ENCODE data around the gene DCDC2C. TPM values are rescaled to one million over a fixed set of nuclear protein-coding genes. Genes with fewer than 3 reads are reported as not detected.

DCDC2C gene
- polyA plus RNA-seq, 3 donors, result not detected

DNA sequence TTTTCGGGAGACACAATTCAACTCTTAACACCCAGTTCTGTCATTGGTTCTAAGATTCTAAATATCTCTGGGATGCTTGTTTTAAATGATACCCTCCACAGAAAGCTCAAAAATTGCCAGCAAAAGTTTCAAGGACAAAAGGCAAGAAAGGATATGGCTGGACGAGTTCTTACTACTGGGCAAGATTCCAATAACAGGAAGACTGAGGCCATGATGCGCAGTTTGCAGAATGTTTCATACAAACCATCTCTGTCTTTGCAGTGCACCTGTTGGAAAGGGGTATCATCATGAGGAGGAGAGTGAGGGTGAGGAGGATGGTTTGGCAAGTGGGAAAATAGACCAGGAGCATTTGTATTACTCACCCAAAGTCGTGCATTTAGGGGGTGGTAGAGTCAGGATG is 172.8 kb downstream of the DCDC2C start:
- Histone ChIP-seq H4K20me1 (ENCODE audit: insufficient read depth, low read length) (no peaks in the 10 kb centered on the region), H3K9me3 (replicated peaks in 1 of 2; ENCODE audit: control insufficient read depth in 1 of 2, insufficient read depth in 1 of 2, low read length in 2 of 2) (no peaks in the 10 kb centered on the region), H3K27ac (ENCODE audit: low read depth in 1 of 2, low read length in 2 of 2) (no peak overlapping the region), H3K36me3 (replicated peaks in 1 of 2; ENCODE audit: control insufficient read depth in 1 of 2, insufficient read depth in 2 of 2, low read length in 2 of 2) (no peaks in the 10 kb centered on the region), H3K4me1 (ENCODE audit: control insufficient read depth in 1 of 2, insufficient read depth in 2 of 2, low read length in 2 of 2) (no peaks in the 10 kb centered on the region), H3K9ac (ENCODE audit: insufficient read depth, low read length, poor library complexity, severe bottlenecking) (no peak overlapping the region), H3K27me3 (ENCODE audit: control insufficient read depth in 2 of 2, insufficient read depth in 2 of 2, low read length in 2 of 2) (no peaks in the 10 kb centered on the region), H3K4me2 (replicated peaks; ENCODE audit: extremely low read depth, low read length, poor library complexity, severe bottlenecking) (no peak overlapping the region), H3K4me3 (replicated peaks in 1 of 3; ENCODE audit: low read depth in 2 of 3, low read length in 3 of 3) (no peak overlapping the region), H3K79me2 (ENCODE audit: insufficient read depth, low read length) (no peaks in the 10 kb centered on the region), H2AFZ (ENCODE audit: insufficient read depth, low read depth, low read length, poor library complexity, severe bottlenecking) (no peak overlapping the region)
- DNase-seq, result no peak
- Mint-ChIP-seq H3K4me1 (no peaks in the 10 kb centered on the region), H3K27me3 (ENCODE audit: low read depth in 3 of 3) (peaks cover 3 to 14% (median 4%) of the 10 kb centered on the region in 3 donors), H3K27ac (peak overlapping the region in 1 of 7 donors; percentile 27), H3K9me3 (peaks cover 0 to 3% (median 0%) of the 10 kb centered on the region in 7 donors), H3K36me3 (no peaks in the 10 kb centered on the region), H3K4me3 (no peak overlapping the region)
- WGBS (ENCODE audit: insufficient coverage), result 100% methylated on average over 1 of the region's 4 CpGs
- TF ChIP-seq, protein P1, sequence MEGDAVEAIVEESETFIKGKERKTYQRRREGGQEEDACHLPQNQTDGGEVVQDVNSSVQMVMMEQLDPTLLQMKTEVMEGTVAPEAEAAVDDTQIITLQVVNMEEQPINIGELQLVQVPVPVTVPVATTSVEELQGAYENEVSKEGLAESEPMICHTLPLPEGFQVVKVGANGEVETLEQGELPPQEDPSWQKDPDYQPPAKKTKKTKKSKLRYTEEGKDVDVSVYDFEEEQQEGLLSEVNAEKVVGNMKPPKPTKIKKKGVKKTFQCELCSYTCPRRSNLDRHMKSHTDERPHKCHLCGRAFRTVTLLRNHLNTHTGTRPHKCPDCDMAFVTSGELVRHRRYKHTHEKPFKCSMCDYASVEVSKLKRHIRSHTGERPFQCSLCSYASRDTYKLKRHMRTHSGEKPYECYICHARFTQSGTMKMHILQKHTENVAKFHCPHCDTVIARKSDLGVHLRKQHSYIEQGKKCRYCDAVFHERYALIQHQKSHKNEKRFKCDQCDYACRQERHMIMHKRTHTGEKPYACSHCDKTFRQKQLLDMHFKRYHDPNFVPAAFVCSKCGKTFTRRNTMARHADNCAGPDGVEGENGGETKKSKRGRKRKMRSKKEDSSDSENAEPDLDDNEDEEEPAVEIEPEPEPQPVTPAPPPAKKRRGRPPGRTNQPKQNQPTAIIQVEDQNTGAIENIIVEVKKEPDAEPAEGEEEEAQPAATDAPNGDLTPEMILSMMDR (IDR thresholded peaks at IDR 0.05), result no peak
- intact Hi-C loops (cut with micrococcal nuclease), result no loop called here

DNA sequence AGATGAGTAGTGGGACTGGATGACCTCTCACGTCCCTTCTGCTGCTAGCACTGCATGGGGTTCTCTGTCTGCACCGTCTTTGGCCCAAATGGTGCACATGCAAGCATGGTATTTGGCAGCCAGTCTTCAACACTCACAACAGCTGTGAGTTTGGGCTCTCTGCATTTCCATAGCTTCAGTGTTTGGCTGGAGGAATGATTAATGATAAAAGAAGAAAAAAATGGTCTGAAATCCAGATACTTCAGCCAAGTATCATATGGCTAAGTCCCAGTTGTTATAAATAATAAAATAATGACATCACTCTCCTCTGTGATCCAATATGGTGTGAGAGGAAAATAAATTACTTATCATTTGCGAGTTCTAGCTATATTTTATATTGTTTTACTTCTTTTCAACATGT is 173.3 kb downstream of the DCDC2C start:
- no peak overlapping the region for H3K27ac ChIP-seq (ENCODE audit: low read depth in 1 of 2, low read length in 2 of 2)
- no peak for DNase-seq
- Mint-ChIP-seq H3K9me3 (peaks cover 0 to 3% (median 0%) of the 10 kb centered on the region in 7 donors), H3K27me3 (ENCODE audit: low read depth in 3 of 3) (peaks cover 3 to 14% (median 4%) of the 10 kb centered on the region in 3 donors), H3K4me1 (no peaks in the 10 kb centered on the region), H3K4me3 (no peak overlapping the region), H3K27ac (peak overlapping the region in 1 of 7 donors; percentile 75), H3K36me3 (no peaks in the 10 kb centered on the region)
- no peaks in the 10 kb centered on the region for H3K9me3 ChIP-seq (replicated peaks in 1 of 2; ENCODE audit: control insufficient read depth in 1 of 2, insufficient read depth in 1 of 2, low read length in 2 of 2)
- no peak overlapping the region for H3K9ac ChIP-seq (ENCODE audit: insufficient read depth, low read length, poor library complexity, severe bottlenecking)
- intact Hi-C loops (cut with micrococcal nuclease), result no loop called here
- no peaks in the 10 kb centered on the region for H3K4me1 ChIP-seq (ENCODE audit: control insufficient read depth in 1 of 2, insufficient read depth in 2 of 2, low read length in 2 of 2)
- H3K4me3 ChIP-seq (replicated peaks in 1 of 3; ENCODE audit: low read depth in 2 of 3, low read length in 3 of 3), result no peak overlapping the region
- no peak overlapping the region for H3K4me2 ChIP-seq (replicated peaks; ENCODE audit: extremely low read depth, low read length, poor library complexity, severe bottlenecking)
- no peaks in the 10 kb centered on the region for H4K20me1 ChIP-seq (ENCODE audit: insufficient read depth, low read length)
- no peaks in the 10 kb centered on the region for H3K27me3 ChIP-seq (ENCODE audit: control insufficient read depth in 2 of 2, insufficient read depth in 2 of 2, low read length in 2 of 2)
- WGBS (ENCODE audit: insufficient coverage), result 92% methylated on average over 2 of the region's 3 CpGs
- H3K36me3 ChIP-seq (replicated peaks in 1 of 2; ENCODE audit: control insufficient read depth in 1 of 2, insufficient read depth in 2 of 2, low read length in 2 of 2), result no peaks in the 10 kb centered on the region
- TF ChIP-seq, protein P1 (IDR thresholded peaks at IDR 0.05), result no peak
- H3K79me2 ChIP-seq (ENCODE audit: insufficient read depth, low read length), result no peaks in the 10 kb centered on the region
- no peak overlapping the region for H2AFZ ChIP-seq (ENCODE audit: insufficient read depth, low read depth, low read length, poor library complexity, severe bottlenecking)

Measured in CD14-positive monocyte (primary cell).